NOMO-1 treated with dmso at 0.1 percent for 144 hours (cell line): ENCODE measurements around the gene KRTAP12-3.
"Not testable (repeated sequence)": the region's sequence is repeated elsewhere in the genome, so short reads cannot be mapped to it uniquely, and the experiment has no call there.

Experiments
- DNase-seq: peaks from one replicate; lab custom pipeline; 2025; ENCODE audit not compliant: unreplicated experiment; lab: John Stamatoyannopoulos, UW

KRTAP12-3 gene

DNA sequence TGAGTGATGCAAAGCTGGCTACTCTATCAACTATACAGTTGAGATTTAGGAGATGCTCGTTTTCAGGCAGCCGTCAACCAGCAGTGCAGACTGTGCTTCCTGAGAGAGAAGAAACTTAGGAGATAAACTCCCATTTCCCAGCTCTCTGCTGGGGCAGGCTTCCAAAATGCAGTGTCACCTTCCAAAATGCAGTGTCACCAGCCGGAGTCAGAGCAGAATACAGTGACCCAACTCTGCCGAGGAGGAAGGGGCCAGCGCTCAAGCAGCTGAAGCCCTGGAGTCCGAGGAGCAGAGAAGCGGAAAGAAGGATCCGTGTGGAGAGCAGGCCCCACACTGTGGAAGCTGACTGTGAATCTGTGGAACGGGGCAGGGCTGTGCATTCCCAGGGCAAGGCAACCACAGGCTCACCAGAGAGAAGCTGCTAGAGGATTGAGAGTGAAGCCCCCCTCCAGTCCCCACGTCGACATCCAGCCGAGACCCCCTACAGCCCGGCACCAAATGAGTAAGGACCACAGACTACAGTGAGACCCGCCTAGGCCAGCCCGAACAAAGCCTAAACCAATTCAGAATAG, 24.9 kb downstream of the KRTAP12-3 start:
- no peak for DNase-seq

DNA sequence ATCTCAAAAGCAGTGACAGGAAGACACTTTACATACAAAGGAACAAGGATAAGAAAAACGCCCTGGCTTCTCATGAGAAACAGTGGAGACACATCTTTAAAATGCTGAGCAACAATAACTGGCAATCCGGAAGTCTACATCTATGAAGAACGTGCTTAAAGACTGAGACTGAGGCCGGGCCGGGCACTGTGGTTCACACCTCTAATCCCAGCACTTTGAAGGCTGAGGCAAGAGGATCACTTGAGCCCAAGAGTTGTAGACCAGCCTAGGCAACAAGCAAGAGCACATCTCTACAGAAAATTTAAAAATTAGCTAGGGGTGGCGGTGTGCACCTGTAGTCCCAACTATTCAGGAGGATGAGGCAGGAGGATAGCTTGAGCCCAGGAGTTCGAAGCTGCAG, 26.3 kb downstream of the KRTAP12-3 start:
- DNase-seq, result no peak

DNA sequence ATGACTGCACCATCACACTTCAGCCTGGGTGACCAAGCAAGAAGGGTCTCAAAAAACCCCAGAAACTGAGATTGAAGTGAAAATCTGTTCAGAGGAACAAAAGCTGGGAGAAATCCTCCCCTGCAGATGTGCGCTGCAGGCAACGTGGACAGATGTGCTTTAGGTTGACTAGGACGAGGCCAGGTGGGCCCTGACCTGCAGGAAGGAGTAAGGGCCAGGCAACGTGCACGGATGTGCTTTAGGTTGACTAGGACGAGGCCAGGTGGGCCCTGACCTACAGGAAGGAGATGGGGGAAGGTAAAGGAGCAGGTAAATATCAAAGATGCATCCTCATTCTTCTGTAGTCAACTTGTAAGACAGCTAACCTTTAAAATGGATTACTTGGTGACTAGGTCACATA, 26.8 kb downstream of the KRTAP12-3 start:
- DNase-seq, result no peak

DNA sequence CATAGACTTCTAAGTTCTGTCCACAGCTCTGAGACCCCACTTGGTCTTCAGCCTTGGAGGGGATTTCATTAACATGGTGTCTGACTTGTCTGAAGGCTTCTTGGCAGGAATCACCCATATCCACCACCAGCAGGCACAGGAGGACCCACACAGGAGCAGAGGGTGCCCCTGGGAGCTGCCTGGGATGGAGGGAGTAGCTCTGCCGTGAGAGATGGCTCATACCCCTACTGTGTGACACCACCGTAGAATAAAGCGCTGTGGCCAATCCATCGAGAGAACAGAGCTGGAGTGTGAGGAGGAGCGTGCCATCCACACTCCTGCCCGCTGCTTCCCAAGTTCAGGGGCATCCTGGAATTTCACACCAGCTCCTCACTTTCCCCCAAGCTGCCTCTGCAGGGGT, 27.3 kb downstream of the KRTAP12-3 start:
- not testable (repeated sequence) for DNase-seq

DNA sequence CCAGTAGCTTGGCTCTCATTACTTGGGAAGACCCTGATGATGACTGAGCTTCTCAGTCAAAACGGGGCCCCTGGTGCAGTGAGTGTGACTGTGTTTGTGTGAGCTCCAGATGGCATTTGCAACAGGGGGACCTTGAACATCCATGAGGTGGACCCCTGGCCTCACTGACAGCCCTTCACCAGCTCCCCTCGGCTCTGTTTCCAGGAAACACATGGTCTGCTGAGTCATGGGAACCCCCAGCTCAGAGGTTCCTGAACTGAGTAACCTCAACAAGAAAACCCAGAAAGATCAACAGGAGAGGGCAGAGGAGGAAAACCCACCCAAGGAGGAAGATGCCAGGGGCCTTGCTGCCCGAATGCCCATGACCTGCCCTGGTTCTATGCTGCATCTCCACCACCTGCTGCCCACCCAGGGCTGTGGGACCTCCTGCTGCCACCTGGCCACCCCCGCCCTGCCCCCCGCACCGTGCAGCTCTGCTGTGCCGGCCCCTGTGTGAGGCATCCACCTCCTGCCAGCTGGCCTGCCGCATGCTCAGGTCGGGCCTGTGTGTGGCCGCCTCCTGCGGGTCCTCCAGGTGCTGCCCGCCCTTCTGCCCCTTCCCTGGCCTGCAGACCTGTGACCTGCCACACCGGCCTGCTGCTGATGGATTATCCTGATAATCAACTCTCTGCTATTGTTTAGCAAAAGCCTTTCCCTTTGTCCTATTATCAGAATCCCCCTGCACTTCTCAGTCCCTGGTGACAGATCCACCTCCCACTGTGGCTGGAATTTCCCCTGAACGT, 28.5 kb downstream of the KRTAP12-3 start:
- DNase-seq, result no peak

DNA sequence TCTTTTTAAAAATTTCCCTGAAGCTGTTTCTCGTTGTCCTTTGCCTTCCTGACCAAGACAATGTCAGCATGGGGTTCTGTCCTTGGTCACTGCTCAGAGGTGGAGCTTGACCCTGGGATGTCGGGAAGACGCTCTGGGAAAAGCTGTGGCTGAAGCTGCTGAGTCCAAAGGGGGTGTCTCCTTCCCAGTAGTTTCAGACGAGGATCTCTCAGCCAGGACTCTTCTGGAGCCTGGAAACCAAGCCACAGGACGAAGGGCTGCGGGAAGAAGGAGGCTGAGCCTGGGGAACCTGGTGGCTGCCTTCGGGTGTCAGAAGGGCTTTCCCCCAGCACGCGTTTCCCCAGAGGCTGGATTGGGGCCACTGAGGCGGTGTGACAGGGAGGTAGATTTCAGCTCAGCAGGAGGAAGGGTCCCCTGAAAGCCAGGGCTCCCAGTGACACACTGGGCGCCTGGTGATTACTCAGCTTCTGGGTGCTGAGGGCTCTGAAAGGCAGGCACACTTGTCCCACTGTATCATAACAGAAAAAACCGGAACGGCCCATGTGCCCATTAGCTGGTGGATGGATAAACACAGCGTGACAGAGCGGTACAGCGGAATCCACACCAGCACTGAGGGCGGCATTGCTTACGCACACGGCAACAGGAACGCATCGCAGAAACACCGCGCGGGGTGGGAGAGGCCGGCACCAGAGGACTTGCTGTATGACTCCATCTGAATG, 29.3 kb downstream of the KRTAP12-3 start:
- no peak for DNase-seq

DNA sequence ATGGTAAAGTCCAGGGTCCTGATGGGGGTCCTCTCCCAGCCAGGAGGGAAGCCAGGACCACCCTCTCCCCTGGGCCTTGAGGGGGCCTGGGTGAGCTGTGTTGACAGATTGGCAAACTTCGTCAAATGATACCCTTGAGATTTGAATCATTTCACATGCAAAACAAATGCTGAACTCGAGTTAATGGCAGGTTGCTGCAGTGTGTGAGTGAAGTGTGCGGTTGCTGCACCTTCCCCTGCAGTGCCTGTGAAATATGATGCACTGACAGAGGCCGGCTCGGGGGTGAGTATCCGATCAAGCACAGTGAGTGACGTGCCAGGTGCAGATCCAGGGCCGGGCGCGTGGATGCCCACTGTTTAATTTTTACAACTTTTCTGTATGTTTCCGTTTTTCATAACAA, 29.9 kb downstream of the KRTAP12-3 start:
- DNase-seq, result no peak

DNA sequence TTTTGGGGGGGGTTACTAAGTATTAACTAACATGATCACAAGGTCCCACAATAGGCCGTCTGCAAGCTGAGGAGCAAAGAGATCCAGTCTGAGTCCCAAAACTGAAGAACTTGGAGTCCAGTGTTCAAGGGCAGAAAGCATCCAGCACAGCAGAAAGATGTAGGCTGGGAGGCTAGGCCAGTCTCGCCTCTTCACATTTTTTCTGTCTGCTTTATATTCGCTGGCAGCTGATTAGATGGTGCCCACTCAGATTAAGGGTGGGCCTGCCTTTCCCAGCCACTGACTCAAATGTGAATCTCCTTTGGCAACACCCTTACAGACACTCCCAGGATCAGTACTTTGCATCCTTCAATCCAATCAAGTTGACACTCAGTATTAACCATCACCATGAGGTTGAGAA, 32.0 kb downstream of the KRTAP12-3 start:
- not testable (repeated sequence) for DNase-seq

DNA sequence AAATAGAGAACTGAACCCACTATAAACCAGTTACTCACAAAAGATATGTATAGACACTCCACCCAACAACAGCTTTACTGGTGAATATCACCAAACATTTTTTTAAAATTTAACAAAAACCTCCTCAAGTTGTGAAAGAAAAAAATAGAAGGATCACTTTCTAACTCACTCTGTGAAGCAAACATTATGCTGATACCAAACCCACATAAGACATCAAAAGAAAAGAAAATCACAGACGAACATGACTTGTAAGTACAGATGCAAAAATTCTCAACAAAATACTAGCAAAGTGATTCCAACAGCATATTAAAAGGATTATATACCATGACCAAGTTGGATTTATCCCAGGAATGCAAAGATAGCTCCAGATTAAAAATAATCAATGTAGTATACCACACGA, 34.0 kb downstream of the KRTAP12-3 start:
- no peak for DNase-seq

DNA sequence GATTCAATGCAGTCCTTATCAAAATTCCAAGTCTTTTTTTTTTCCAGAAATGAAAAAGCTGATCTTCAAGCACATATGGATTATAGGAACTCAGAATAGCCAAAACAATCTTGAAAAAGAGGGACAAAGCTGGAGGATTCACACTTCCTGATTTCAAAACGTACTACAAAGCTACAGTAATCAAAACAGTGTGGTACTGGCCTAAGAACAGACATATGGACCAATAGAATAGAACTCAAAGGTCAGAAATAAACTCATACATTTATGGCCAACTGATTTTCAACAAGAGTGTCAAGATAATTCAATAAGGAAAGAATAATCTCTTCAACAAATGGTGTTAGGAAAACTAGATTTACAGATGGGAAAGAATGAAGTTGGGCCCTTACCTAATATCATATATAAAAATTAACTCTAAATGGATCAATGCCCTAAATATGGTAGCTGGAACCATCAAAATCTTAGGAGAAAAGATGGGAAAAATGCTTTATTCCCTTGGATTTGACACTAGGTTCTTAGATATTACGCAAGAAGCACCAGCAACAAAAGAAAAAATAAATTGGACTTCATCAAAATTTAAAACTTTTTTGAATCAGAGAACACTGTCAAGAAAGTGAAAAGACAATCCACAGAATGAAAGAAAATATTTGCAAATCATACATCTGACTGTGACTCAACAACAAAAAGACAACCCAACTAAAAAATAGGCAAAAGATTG, 35.2 kb downstream of the KRTAP12-3 start:
- no peak for DNase-seq

DNA sequence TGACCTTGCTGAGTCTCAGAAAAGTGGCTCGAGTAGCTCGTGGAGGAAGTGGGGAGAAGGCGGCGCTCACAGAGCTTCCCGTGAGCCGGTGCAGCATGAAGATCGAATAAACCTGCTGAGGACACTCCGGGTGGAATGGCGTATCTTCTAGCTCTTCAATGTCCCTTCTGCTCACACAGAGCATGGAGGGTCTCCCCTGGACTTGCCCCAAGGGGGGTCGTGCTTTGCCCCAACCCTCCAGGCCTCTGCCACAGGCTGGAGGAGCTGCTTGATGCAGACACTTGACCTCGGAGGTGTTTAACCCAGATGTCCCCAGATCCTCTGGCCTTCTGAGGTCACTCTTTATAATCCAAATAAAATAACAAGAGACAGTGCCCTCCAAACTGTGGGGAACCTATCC, 37.0 kb downstream of the KRTAP12-3 start:
- no peak for DNase-seq

DNA sequence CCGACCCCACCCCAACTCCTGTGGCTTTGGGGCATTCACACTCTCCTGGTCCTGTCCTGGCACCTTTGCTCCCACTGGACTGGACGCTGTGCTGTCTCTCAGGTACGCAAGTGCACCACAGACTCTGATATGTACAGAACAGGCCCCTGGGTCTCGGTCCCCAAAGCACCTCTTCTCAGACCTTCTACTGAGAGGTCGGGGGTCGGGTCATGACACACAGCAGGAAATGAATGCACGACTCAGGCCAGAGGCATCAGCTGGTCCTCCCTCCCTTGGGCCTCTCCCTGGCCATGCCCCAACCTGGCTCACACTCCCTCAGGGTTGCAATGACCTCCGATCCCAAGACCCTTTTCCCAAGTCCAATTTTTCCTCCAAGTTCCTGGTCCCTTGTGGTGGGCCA, 37.5 kb downstream of the KRTAP12-3 start:
- no peak for DNase-seq

DNA sequence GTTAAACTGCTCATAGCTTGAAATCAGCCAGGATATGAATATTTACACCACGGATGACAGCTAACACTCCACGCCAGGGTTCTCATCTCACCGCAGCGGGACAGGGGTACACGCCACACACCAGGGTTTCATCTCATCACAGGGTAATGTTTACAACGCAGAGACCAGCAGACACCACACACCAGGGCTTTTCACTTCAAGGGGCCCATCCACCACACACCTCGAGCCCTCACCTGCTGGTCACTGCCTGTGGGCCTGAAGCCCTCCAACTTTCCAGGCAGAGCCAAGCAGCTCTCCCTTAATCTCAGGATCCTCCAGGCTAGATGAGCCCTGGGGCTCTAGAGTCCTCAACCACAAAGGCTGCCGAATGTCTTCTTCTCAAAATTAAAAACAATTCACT, 37.9 kb downstream of the KRTAP12-3 start:
- no peak for DNase-seq

DNA sequence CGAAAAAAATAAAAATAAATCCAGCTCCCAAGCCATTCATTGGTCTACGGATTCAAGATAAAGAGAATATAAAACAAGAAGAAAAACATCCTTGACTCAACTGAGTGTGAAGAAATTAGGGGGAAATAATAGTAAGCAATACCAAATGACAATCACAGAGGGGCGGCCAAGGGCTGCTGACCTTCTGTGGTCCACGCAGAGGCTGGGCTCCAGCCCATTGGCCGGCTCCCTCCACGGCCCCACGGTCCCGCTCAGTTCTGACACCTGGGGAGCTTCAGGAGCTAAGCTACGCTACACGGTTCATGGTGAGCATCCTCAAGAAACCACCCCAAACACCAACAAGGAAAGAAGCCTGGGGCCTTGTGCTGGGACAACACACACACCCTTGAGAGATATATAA, 38.8 kb downstream of the KRTAP12-3 start:
- DNase-seq, result no peak

DNA sequence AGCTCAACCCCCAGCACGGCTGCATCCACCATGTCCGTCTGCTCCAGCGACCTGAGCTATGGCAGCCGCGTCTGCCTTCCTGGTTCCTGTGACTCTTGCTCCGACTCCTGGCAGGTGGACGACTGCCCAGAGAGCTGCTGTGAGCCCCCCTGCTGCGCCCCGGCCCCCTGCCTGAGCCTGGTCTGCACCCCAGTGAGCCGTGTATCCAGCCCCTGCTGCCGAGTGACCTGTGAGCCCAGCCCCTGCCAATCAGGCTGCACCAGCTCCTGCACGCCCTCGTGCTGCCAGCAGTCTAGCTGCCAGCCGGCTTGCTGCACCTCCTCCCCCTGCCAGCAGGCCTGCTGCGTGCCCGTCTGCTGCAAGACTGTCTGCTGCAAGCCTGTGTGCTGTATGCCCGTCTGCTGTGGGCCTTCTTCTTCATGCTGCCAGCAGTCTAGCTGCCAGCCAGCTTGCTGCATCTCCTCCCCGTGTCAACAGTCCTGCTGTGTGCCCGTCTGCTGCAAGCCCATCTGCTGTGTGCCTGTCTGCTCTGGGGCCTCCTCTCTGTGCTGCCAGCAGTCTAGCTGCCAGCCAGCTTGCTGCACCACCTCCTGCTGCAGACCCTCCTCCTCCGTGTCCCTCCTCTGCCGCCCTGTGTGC, 39.6 kb downstream of the KRTAP12-3 start, which contains the start of gene KRTAP10-12:
Gene KRTAP10-12, plus strand, starts transcription at position 1 of the 639 bp plus-strand sequence. Its CDS starts 30 bp downstream, at position 31.
- DNase-seq, result not testable (repeated sequence)

DNA sequence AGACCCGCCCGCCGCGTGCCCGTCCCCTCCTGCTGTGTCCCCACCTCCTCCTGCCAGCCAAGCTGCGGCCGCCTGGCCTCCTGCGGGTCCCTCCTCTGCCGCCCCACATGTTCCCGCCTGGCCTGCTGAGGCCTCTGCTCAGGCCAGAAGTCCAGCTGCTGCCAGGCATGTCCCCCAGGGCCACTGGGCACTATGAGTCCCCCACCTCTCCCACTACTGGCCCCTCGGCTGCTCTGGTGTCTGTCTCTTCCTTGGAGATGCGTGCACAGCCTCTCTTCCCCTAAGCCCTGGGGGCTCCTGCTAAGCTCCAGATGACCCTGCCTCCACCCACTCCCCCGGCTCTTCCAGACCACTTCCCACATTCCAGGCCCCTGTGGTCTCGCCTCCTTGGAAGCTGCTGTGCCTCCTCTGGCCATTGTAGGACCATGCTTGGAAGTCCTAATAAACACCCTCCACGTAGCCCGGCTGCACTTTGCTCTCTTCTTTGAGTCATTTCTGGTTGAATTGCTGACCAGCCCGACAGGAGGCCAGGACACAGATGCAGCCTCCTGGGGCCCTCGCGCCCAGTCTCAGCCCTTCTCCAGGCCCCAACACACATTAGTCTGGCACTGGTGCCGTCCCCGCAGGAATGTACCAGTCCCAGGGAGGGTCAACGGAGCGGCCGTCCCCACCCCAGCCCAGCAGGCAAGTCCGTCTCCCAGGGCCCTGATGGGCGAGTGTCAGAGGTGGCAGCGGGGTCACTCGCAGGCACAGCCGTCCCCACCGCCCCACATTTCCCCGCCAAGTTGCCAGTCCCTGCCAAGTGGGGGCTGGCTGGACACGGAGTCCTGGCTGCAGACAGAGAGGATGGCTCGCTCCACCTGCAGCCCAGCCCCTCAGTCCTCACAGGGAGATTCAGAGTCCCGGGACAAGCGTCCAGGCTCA, 40.3 kb downstream of the KRTAP12-3 start:
- DNase-seq, result no peak

DNA sequence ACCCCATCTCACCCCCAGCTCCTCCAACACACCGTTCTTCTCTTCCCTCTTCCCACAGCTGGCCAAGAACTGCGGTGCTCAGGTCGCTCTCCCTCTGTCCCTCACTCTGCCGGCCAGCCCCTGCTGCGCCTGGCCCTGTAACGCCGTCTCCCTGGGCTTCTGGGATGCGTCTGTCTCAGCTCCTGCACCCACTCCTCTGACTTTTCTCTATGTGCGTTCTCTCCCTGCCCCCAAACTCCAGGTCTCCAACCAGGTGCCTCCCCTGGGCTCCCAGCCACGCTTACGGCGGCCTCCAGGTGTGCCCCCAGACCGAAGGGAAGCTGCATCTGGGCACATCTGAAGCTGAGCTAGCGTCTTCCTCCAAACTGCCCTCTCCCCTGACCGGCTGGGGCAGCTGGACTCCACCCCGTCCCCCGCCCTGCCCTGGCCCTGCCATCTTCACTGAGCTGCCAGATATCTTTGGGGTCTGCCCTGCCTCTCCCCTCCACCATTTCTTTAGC, 41.8 kb downstream of the KRTAP12-3 start:
- no peak for DNase-seq

DNA sequence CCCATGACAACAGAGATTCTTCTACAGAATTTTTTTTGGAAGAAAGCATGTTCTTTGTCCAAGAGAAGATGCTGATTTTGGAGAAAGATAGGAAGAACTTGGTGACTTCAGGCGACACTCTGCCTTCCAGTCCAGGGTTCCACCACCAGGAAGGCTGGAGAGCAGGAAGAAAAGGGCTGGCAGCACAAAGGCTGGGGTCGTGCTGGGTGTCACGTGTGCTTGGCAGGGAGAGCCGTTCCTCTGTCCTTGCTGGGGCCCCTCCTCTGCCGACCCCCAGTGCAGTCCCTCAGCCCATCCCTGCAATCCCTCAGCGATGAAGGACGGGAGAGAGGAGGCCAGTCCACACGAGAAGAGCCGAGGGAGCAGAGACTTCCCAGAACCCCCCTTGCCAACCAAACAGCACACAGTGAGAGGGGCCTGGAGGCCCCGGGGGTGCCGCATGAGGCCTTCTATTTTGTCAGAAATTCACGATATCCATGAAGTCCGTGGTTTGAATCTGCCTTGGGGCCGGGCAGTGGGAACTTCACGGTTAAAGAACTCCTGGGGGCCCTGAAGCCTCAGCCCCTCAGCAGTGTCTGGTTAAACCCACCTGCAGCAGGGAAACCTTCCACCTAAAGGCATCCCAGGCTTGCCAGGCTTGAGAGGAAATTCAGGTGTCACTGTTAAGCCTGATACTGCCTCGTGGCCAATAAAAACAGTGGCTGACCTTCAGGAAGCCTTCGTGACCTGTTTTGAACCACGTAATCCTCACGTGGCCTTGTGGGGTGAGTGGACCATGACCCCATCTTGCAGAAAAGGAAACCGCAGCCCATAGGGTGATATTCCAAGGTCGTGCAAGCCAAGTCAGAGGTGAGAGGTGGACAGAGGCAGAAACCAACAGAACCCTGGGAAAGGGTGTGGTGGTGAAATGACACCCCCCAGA, 42.6 kb downstream of the KRTAP12-3 start:
- no peak for DNase-seq

DNA sequence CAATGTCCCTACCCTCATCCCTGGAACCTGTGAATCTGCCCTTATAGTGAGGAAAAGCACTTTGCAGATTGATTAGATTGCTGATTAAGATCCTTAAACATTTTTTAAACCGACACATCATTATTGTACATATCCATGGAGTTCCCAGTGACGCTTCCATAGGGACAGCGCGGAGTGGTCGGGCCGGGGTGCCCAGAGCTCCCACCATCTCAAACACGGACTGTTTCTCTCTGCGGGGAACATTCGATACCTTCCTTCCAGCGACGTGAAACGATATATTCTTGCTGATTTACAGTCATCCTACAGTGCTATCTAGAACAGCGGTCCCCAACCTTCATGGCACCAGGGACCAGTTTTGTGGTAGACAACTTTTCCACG, 43.3 kb downstream of the KRTAP12-3 start:
- no peak for DNase-seq
